ENCODE data around the gene GATA3. TPM values are rescaled to one million over a fixed set of nuclear protein-coding genes. Genes with fewer than 3 reads are reported as not detected.

GATA3 gene
- total RNA-seq, 1 experiment from 2014 or later: 1.4 TPM

DNA sequence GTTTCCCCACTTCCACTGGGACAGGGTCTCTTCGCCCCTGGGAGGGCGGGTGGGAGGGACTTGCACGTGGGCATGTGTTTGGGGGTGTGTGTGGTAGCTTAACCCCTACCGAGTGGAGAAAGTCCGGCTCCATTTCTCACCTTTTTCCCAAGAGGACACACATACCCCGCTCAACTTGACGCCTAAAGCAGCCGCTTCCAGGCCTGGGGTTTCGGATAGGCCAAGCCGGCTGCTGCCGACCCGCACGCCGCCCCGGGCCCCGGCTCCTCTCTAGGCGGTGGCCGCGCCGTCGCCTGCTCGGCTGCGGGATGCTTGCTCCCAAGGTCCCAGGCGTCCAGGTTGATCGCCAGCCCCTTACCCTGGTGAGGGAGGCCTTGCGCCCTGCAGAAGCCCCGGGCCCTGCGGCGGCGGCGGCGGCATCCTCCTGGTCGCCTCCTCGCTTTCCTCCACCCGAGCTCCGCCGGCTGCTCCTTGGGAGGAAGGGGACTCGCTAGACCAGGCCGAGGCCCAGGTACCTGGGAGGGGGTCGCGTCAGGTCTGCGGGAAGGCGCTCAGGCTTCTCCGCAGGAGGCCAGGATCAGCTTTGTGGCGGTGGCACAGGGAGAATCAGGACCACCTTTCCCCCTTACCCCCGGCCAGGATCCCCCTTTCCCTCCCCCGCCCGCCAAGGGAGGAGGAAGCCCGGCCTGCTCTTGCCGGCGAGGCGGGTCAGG is 3.2 kb upstream of the GATA3 start:
- DNase-seq (ENCODE audit: low read depth): no peak

DNA sequence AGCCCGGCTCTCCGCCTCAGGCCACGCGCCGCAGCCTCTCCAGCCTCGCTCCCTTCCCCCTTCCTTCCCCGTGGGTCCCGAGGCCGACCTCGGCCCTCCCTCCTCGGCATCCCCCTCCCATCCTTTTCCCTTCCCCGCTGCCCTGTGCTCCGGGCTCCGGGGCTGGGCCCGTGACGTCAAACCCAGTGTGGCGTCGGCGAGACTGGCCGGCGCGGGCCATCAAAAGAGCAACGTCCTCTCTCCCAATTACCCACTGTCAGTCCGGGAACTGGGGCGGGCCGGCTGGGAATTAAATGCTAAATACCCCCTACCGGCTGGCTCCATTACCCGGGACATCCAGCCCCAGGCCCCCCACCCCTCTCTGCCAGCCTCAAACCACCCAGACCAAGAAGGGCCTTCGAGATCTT is 2.6 kb upstream of the GATA3 start:
- no peak for DNase-seq (ENCODE audit: low read depth)

DNA sequence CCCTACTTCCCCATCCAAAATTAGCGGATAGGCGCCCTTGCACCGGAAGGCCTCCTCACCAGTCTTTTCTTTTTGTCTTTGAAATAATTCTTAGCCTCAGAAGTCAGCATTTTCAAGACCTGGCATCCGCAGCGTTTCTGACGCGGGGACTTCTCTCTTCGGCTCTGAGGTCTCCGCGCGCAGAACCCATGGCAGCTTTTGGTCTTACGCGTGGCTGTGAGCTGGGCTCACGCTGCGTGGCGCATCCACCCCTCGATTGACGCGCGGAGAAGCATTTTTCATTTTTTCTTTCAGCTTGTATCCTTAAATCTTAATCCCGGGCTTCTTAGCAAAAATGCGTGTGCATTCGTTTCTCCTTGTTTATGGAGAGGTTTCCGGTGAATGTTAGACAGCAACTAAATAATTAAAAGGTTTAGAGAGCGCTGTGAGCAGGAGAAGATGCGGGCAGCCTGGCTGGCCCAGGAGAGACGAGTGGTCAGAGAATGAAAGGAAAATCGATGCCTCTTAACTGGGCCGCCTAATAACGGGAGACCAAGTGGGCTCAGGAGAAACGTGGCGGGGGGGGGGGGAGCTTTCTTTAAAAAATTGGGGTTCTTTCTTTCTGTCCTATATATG is 2.0 kb upstream of the GATA3 start:
- DNase-seq (ENCODE audit: low read depth): no peak

DNA sequence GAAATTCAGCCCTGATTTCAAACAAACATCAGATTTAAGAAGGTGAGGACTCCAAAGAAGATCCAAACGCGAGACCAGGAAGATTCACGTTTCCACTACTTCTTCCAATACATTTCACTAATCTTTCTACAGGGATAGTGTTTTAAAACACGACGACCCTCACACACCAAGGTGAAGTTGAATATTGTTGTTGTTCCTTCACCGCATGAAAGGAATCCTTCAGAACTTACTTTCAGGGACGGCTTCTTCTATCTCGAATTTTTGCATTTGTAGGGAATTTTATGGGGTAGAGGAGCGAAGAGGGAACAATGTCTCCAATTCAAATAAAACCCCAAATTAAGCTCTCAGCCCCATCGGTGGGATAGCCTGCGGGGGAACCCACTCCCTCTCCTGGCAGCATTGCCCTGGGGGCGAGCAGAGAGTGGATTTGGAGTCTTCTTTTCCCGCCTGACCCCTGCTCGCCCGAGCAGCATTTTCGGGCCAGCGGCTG is 1.5 kb upstream of the GATA3 start:
- DNase-seq (ENCODE audit: low read depth): no peak

DNA sequence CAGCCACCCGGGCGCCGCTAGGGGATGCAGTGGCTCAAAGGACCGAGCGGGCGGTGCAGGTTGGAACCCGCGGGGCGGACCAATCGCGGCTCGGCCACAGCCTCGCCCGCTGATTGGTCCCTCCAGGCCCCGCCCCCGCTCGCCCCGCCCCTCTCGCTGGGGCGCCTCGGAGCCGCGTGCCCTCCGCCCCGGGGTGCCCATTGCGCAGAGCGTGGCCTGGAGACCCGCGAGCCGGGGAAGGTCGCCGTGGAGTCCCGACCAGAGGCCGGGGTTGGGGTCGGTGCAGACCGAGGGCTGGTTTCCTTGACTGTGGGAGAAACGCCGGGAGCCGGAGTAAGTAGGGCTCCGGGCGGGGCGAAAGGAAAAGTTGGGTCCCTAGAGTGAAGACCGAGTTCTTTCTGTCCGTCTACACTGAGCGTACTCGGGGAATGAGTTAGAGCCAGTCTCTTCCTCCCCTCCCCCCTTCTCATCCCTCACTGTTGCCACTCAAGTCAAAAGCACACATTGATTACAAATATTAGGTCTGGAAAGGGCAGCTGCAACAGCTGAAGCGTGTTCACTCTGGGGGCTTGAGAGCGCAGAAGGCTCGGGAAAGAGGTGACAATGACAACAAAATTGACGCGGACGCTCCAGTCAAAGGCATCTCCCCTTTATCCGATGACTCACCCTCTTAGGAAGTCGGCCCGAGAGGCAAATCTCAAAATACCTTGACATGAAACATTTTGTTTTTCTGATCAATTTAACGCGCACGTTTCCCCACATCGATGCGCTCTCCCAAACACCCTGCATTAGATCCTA is 843 bp upstream of the GATA3 start:
- peak; percentile 91 for DNase-seq (ENCODE audit: low read depth)

DNA sequence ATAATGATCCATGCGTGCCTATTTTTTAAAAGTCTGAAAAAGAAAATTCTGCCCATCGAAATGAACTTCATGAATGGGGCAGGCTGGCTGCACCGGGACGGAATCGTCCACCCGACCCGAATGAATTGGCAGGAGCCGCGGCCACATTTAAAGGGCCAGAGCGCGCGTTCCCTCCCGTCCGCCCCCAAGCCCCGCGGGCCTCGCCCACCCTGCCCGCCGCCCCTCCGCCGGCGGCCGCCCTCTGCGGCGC is 319 bp upstream of the GATA3 start:
- DNase-seq (ENCODE audit: low read depth): peak; percentile 58

DNA sequence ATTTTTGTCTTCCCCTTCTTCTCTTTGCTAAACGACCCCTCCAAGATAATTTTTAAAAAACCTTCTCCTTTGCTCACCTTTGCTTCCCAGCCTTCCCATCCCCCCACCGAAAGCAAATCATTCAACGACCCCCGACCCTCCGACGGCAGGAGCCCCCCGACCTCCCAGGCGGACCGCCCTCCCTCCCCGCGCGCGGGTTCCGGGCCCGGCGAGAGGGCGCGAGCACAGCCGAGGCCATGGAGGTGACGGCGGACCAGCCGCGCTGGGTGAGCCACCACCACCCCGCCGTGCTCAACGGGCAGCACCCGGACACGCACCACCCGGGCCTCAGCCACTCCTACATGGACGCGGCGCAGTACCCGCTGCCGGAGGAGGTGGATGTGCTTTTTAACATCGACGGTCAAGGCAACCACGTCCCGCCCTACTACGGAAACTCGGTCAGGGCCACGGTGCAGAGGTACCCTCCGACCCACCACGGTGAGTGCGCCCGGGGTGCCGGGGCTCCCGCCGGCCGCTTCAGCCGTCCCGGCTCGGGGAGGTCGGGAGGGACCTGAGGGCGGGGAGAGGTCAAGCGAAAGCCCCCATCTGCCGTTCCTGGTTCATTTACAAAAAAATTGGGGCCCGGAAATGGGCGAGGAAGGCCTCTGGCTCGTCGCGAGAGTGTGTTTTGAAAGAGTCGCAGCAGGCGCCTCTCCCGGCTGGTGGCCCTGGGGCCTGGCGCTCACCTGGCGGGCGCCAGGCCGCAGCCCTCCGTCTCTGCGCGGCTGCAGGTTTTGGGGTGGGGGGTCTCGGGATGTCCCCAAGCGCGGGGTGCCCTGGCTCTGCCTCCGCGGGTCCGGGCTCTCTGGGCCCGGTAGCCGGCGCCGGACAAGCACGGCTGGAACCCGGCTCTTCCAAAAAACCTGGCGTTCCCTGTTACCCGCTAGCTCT is 1.2 kb downstream of the GATA3 start:
- DNase-seq (ENCODE audit: low read depth): no peak

- no peak for DNase-seq (ENCODE audit: low read depth)
Measured at GRCh38 chr10:8056378-8056777, 1.9 kb downstream of the GATA3 start.

DNA sequence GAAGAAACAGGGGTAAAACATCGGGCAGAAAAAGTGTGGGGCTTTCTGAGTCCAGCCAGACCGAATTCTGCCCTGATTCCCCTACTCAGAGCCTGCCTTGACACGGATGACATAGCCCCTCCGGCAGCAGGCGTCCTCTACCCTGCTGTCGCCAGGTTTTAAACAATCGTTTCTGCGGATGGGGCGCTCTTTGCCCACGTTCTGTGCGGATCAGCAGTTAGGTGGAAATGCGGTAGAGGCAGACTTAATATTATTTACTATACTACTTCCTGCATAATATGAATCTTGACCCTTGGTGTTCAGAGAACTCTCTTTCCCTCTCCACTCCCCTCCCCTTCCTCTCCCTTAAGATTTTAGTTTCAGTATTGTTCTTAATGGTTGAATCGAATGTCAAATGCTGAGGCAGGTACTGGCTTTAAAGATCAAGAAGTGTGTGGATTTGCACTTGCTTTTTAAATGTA is 2.4 kb downstream of the GATA3 start:
- DNase-seq (ENCODE audit: low read depth): no peak

- DNase-seq (ENCODE audit: low read depth): no peak
Measured at GRCh38 chr10:8057636-8058273, 3.3 kb downstream of the GATA3 start.

GRCh38 chr10:8058274-8059111 is 4.0 kb downstream of the GATA3 start:
- no peak for DNase-seq (ENCODE audit: low read depth)

DNA sequence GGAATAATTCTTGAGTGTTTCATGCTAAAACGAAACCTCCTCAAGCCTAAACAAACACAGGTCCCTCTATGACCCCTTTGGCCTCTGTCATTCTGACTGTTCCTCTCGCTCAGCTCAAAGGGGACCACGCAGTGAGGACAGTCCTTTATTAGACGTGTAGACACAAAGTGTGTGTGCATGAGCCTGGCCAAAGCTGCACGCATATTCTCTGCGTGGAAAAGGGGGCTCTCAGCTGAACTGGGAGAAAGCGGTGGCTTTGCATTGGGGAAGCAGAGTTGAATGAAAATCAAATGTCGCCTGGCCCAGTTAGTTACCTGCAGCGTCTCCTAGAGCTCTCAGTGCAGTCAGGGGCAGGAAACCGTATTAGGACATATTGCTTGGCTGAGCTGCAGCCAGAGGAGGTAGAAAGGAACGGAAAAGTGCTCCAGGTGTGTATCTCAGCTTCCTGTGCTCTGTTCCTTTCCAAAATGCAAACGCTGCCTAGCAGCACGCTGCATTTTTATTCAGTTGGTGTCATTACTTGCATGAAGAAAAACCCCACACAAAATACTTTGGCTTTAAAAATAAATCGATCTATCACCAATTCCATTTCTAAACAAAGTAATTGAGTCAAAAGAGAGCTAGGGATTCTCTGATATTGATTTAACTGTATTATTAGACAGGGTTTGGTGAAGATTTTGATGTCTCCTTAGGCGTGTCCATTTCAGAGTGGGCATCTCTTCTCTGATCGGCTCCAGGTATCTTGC is 4.9 kb downstream of the GATA3 start:
- no peak for DNase-seq (ENCODE audit: low read depth)

DNA sequence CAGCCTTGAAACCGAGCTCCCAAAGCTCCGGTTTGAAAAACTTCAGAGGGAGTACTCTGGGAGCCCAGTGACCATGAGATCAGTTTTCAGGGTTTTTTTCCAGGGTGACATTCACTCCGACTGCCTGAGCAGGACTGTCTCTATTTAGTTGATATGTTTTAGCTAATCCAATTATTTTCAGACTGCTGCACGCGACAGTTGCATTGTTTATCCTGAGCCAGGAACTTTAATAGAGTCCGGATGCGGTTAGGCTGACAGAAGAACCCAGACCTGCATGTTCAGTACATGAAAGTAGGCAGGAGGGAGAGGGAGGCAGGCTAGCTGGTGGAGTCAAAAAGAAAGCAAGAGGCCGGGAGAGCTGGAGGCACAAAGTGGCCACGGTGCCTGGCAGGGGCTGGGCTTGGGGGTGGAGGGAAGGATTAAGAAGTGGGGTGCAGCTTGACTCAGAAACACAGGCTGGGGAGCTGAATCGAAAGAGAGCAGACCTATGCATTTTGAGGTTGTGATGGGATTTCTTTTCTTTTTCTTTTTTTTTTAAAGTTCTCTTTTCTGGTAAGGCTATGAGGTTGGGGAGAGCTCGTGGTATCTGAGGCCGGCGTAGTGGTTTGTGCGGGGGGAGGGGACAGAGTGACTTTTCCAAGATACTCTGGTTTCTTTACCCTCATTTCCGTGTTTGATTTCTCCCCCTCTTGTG is 5.7 kb downstream of the GATA3 start:
- peak; percentile 62 for DNase-seq (ENCODE audit: low read depth)

- DNase-seq (ENCODE audit: low read depth): no peak
Measured at GRCh38 chr10:8060704-8061121, 6.2 kb downstream of the GATA3 start.

GRCh38 chr10:8061274-8062211 is 7.1 kb downstream of the GATA3 start:
- DNase-seq (ENCODE audit: low read depth): peak; percentile 49

DNA sequence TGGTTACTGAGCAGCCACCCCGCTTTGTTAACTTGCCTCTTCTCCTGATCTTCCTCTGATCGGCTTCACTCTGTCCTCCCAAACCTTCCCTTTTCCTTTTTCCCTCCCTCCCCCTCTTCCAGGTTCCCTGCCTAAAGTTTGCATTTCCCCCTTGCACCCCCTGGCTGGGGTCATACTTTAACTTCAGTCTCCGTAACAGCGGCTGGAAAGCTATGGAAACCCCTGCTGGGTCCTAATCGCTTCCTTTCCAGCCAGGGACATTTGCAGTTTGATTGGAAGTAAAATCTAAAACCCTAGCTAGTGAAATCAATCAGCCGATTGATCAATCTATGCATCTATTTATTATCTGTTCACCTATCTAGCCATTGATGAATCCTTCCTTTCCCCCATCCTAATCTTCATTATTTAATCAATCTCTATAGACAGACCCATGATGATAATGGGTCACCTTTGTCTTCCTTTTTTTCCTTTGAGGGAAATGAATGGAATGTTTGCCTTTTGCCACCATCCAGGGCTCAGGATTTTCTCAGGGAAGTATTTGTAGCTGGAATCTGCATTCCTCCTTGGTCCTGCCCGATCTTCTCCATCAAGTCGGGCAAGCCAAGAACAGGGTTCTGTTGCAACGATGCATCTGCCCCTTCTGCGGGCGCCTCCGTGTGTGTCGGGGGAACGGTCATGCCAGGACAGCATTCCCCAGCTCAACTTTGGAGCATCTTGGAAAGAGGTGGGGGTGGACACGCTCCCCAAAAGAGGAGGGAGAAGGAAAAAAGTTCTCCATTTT is 8.8 kb downstream of the GATA3 start:
- DNase-seq (ENCODE audit: low read depth): no peak

- DNase-seq (ENCODE audit: low read depth): no peak
Measured at GRCh38 chr10:8063935-8064334, 9.4 kb downstream of the GATA3 start.

Data from Daoy (cell line).